Body of pancreas (tissue), 4 donors: ENCODE data around the gene RNF125.

Source experiments
- POLR2A ChIP-seq, 3 donors: fragments of 450-650 bp; IDR thresholded peaks; one replicate each; pipeline ENCODE4 v1.6.1; 2016; ENCODE audit warnings: antibody characterized with exemption in 3 of 3, mild to moderate bottlenecking in 2 of 3
- TF ChIP-seq, protein P1 (sequence below), 7 experiments: fragments of 450-650 bp in 4 of 7; fragments of 200-600 bp in 3 of 7; sonication (generic) in 3 of 7; IDR thresholded peaks; one replicate each; pipeline ENCODE4 v1.5.1; 2016 to 2019; ENCODE audit warnings: antibody characterized with exemption in 7 of 7

DNA sequence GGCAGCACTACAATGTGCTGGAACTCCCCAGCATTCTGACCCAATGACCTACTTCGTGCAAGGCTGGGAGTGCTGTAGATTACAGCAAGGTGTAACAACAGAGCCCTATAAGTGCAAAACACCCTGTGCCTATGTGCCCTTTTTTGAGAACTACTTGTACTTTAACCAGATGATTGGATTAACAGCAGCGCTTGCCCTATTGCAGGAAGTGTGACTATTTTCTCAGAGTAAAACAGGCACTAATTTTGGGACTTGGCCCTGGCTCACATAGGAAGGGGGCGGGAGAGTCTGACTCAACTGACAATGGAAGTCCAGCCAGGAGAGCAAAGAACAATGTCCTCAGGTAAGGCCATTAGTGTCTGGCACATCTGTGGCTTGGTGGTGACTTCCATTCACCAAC lies 35.6 kb upstream of the RNF125 start:
- TF ChIP-seq, protein P1, sequence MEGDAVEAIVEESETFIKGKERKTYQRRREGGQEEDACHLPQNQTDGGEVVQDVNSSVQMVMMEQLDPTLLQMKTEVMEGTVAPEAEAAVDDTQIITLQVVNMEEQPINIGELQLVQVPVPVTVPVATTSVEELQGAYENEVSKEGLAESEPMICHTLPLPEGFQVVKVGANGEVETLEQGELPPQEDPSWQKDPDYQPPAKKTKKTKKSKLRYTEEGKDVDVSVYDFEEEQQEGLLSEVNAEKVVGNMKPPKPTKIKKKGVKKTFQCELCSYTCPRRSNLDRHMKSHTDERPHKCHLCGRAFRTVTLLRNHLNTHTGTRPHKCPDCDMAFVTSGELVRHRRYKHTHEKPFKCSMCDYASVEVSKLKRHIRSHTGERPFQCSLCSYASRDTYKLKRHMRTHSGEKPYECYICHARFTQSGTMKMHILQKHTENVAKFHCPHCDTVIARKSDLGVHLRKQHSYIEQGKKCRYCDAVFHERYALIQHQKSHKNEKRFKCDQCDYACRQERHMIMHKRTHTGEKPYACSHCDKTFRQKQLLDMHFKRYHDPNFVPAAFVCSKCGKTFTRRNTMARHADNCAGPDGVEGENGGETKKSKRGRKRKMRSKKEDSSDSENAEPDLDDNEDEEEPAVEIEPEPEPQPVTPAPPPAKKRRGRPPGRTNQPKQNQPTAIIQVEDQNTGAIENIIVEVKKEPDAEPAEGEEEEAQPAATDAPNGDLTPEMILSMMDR (IDR thresholded peaks at IDR 0.05), result no peak
- TF ChIP-seq POLR2A (IDR thresholded peaks at IDR 0.05), result no peak
